Astrocyte (in vitro differentiated cells and primary cell): ENCODE measurements around the gene CDYL. TPM values are rescaled to one million over a fixed set of nuclear protein-coding genes. Genes with fewer than 3 reads are reported as not detected.

Experiments used
- DNase-seq: peaks from one replicate; pipeline ENCODE4 v3.0.0-alpha.2; 2010; ENCODE audit warnings: low read depth
- FAIRE-seq: peaks from 2 replicates; lab custom pipeline; 2011; peaks lifted over from hg19 to GRCh38; lab: Jason Lieb, UNC
- H2AFZ ChIP-seq: 2 replicates; pipeline ENCODE4 v1.6.0; 2012; ENCODE audit warnings: low read depth, low read length, inconsistent platforms
- H3K27ac ChIP-seq: 2 replicates; pipeline ENCODE4 v1.5.1; 2011; ENCODE audit warnings: low read depth, low read length, inconsistent platforms
- H3K27me3 ChIP-seq: 2 replicates; pipeline ENCODE4 v1.6.0; 2011; ENCODE audit warnings: low read length, inconsistent platforms; ENCODE audit not compliant: insufficient read depth
- H3K36me3 ChIP-seq: 2 replicates; pipeline ENCODE4 v1.5.1; 2011; ENCODE audit warnings: low read length, inconsistent platforms; ENCODE audit not compliant: insufficient read depth
- H3K4me1 ChIP-seq: 2 replicates; pipeline ENCODE4 v1.5.1; 2011; ENCODE audit warnings: low read length, inconsistent platforms; ENCODE audit not compliant: insufficient read depth
- H3K4me2 ChIP-seq: 2 replicates; pipeline ENCODE4 v1.6.0; 2012; ENCODE audit warnings: low read length, inconsistent platforms
- H3K4me3 ChIP-seq: 2 replicates; pipeline ENCODE4 v1.5.1; 2011; ENCODE audit warnings: low read depth, mild to moderate bottlenecking, low read length, inconsistent platforms; ENCODE audit not compliant: insufficient read depth
- H3K79me2 ChIP-seq: 2 replicates; pipeline ENCODE4 v1.6.0; 2012; ENCODE audit warnings: mild to moderate bottlenecking, low read length, inconsistent platforms; ENCODE audit not compliant: insufficient read depth
- H3K9ac ChIP-seq: 2 replicates; pipeline ENCODE4 v1.6.0; 2012; ENCODE audit warnings: mild to moderate bottlenecking, low read length, inconsistent platforms
- H3K9me3 ChIP-seq: 2 replicates; pipeline ENCODE4 v1.5.1; 2012; ENCODE audit warnings: low read depth, mild to moderate bottlenecking, low read length, inconsistent platforms; ENCODE audit not compliant: insufficient read depth
- H4K20me1 ChIP-seq: 2 replicates; pipeline ENCODE4 v1.6.0; 2012; ENCODE audit warnings: low read length, inconsistent platforms; ENCODE audit not compliant: insufficient read depth
- H3K27ac Mint-ChIP-seq: one replicate; pipeline ENCODE4 v1.8.0; 2021; ENCODE audit warnings: mild to moderate bottlenecking, mixed read lengths; ENCODE audit not compliant: unreplicated experiment
- H3K27me3 Mint-ChIP-seq: one replicate; pipeline ENCODE4 v1.8.0; 2021; ENCODE audit warnings: low read depth, mixed read lengths; ENCODE audit not compliant: unreplicated experiment
- H3K36me3 Mint-ChIP-seq: one replicate; pipeline ENCODE4 v1.8.0; 2021; ENCODE audit warnings: low read depth, mixed read lengths; ENCODE audit not compliant: unreplicated experiment
- H3K4me1 Mint-ChIP-seq: one replicate; pipeline ENCODE4 v1.8.0; 2021; ENCODE audit warnings: low read depth, mixed read lengths; ENCODE audit not compliant: unreplicated experiment
- H3K4me3 Mint-ChIP-seq: one replicate; pipeline ENCODE4 v1.8.0; 2021; ENCODE audit warnings: mild to moderate bottlenecking, moderate library complexity, mixed read lengths; ENCODE audit not compliant: unreplicated experiment
- H3K9me3 Mint-ChIP-seq: one replicate; pipeline ENCODE4 v1.8.0; 2021; ENCODE audit warnings: mild to moderate bottlenecking, mixed read lengths; ENCODE audit not compliant: unreplicated experiment
- EZH2 ChIP-seq: IDR thresholded peaks from 2 replicates; pipeline ENCODE4 v1.6.1; 2012; ENCODE audit warnings: mild to moderate bottlenecking, low read length, inconsistent platforms; ENCODE audit not compliant: insufficient read depth
- total RNA-seq: library from RNA; stranded (reverse); gene quantifications from 2 replicates; pipeline ENCODE4 v1.2.1, GENCODE V29; 2021
- TF ChIP-seq, protein P1 (sequence below): IDR thresholded peaks from 2 replicates; pipeline ENCODE4 v1.5.1; 2011; ENCODE audit warnings: low read depth, mild to moderate bottlenecking, inconsistent platforms, low read length, moderate library complexity; ENCODE audit not compliant: insufficient read depth

Gene CDYL
- total RNA-seq, 1 donor from 2014 or later: 87.1 TPM

DNA sequence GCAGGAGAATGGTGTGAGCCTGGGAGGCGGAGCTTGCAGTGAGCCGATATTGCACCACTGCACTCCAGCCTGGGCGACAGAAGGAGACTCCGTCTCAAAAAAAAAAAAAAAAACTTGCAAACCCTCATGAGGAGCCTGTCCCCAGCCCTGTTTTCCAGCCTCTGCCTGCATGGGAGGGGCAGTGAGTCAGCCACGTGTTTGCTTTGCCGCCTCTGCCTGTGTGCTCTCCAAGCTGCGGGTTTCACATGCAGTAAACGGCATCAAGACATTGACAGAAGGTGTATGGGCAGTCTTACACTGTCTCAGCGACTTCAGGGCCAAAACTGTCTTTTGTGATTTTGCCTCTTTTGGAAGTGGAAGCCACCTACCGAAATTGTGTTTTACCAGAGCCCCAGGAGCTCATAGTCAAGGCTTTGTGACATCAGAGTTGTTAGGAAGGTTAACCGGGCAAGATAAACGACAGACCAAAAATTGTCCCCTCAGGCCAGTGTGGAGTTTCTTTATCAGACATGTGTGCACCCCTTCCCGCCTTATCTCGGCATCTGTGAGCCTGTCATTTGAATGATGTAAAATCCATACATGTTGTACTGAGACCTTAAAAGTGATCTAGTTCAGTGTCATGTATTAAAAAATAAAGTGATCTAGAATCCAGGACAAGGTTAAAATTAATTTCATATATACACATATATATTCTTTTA, 174.8 kb downstream of the CDYL start:
- Mint-ChIP-seq H3K27me3 (no peaks in the 10 kb centered on the region), H3K4me3 (peak overlapping the region; percentile 60), H3K36me3 (peaks cover 38% of the 10 kb centered on the region), H3K27ac (no peak overlapping the region), H3K4me1 (no peaks in the 10 kb centered on the region), H3K9me3 (no peaks in the 10 kb centered on the region)
- Histone ChIP-seq H3K4me2 (no peak overlapping the region), H3K4me1 (no peaks in the 10 kb centered on the region), H2AFZ (no peak overlapping the region), H3K9ac (no peak overlapping the region), H3K36me3 (peaks cover 3% of the 10 kb centered on the region), H3K4me3 (no peak overlapping the region), H3K79me2 (no peaks in the 10 kb centered on the region), H3K27me3 (no peaks in the 10 kb centered on the region), H3K9me3 (no peaks in the 10 kb centered on the region), H4K20me1 (no peaks in the 10 kb centered on the region), H3K27ac (no peak overlapping the region)
- TF ChIP-seq, protein P1, sequence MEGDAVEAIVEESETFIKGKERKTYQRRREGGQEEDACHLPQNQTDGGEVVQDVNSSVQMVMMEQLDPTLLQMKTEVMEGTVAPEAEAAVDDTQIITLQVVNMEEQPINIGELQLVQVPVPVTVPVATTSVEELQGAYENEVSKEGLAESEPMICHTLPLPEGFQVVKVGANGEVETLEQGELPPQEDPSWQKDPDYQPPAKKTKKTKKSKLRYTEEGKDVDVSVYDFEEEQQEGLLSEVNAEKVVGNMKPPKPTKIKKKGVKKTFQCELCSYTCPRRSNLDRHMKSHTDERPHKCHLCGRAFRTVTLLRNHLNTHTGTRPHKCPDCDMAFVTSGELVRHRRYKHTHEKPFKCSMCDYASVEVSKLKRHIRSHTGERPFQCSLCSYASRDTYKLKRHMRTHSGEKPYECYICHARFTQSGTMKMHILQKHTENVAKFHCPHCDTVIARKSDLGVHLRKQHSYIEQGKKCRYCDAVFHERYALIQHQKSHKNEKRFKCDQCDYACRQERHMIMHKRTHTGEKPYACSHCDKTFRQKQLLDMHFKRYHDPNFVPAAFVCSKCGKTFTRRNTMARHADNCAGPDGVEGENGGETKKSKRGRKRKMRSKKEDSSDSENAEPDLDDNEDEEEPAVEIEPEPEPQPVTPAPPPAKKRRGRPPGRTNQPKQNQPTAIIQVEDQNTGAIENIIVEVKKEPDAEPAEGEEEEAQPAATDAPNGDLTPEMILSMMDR: no peak
- TF ChIP-seq EZH2: no peak
- DNase-seq (no peak), FAIRE-seq (no peak)

DNA sequence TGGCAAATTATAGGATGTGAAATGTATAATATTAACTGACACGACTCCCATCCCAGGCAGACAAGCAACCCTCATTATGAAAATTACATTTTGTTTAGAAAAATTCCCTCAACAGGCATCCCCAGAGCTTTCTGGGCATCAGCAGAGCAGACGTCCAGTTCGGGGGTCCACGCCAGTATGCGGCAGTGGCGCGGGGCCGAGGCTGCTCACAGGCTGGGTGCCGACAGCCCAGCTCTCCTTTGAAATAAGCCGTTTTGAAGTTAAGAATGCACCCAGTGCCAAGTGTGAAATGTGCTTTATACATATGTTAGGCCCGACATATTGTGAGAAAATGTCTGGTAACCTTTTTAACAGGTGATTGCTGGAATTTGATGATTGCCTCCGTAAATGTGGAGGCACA, 177.2 kb downstream of the CDYL start:
- TF ChIP-seq EZH2: no peak
- no peaks in the 10 kb centered on the region for H3K79me2 ChIP-seq
- no peak overlapping the region for H3K4me2 ChIP-seq
- peaks cover 30% of the 10 kb centered on the region for H3K36me3 Mint-ChIP-seq
- no peaks in the 10 kb centered on the region for H3K4me1 Mint-ChIP-seq
- H3K9me3 Mint-ChIP-seq: no peaks in the 10 kb centered on the region
- no peak overlapping the region for H3K4me3 ChIP-seq
- H3K27ac Mint-ChIP-seq: no peak overlapping the region
- H3K9me3 ChIP-seq: no peaks in the 10 kb centered on the region
- peaks cover 3% of the 10 kb centered on the region for H3K36me3 ChIP-seq
- no peaks in the 10 kb centered on the region for H3K4me1 ChIP-seq
- no peaks in the 10 kb centered on the region for H3K27me3 ChIP-seq
- H3K9ac ChIP-seq: no peak overlapping the region
- H3K4me3 Mint-ChIP-seq: no peak overlapping the region
- H3K27ac ChIP-seq: no peak overlapping the region
- H4K20me1 ChIP-seq: no peaks in the 10 kb centered on the region
- DNase-seq (no peak), FAIRE-seq (no peak)
- H3K27me3 Mint-ChIP-seq: no peaks in the 10 kb centered on the region
- H2AFZ ChIP-seq: no peak overlapping the region

DNA sequence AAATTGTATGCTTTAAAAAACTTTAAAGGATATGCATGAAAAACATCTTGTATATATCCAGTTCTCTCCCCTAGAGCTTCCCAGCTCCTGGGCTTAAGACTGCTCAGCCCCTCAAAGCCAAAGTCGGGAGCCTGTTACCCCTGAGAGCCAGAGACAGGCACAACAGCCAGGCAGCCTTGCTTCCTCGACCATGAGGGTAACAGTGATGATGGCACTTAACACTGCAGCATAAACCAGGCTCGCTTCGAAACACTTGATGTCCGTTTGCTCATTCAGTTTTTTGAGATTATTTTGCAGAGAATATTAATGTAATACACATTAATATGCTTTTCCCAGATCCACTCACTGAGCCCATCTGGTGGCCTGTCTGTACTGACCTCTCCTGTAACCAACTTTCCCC, 180.4 kb downstream of the CDYL start:
- H2AFZ ChIP-seq: no peak overlapping the region
- no peaks in the 10 kb centered on the region for H3K27me3 ChIP-seq
- no peaks in the 10 kb centered on the region for H3K9me3 Mint-ChIP-seq
- no peak overlapping the region for H3K27ac Mint-ChIP-seq
- no peaks in the 10 kb centered on the region for H3K4me1 ChIP-seq
- no peaks in the 10 kb centered on the region for H3K27me3 Mint-ChIP-seq
- no peak overlapping the region for H3K4me2 ChIP-seq
- peaks cover 16% of the 10 kb centered on the region for H3K36me3 Mint-ChIP-seq
- FAIRE-seq (no peak), DNase-seq (no peak)
- no peak overlapping the region for H3K4me3 Mint-ChIP-seq
- H3K9me3 ChIP-seq: no peaks in the 10 kb centered on the region
- no peaks in the 10 kb centered on the region for H4K20me1 ChIP-seq
- no peak overlapping the region for H3K9ac ChIP-seq
- TF ChIP-seq, protein P1: no peak
- no peak for TF ChIP-seq EZH2
- no peak overlapping the region for H3K4me3 ChIP-seq
- H3K79me2 ChIP-seq: no peaks in the 10 kb centered on the region
- H3K36me3 ChIP-seq: peaks cover 3% of the 10 kb centered on the region
- peaks cover 1% of the 10 kb centered on the region for H3K4me1 Mint-ChIP-seq
- no peak overlapping the region for H3K27ac ChIP-seq
